ENCODE results near the gene ESPL1. TPM values are rescaled to one million over a fixed set of nuclear protein-coding genes. Genes with fewer than 3 reads are reported as not detected.

The ESPL1 gene
- polyA plus RNA-seq, 1 donor (not counting 4 experiments of a cell fraction or from before 2014, with no cell fraction given): 3.7 TPM

- Histone ChIP-seq H3K4me3 (ENCODE audit: control insufficient read depth in 2 of 3, extremely low read depth in 1 of 3, insufficient read depth in 2 of 3, low read depth in 1 of 3, low read length in 3 of 3) (no peak overlapping the region), H3K4me1 (ENCODE audit: control insufficient read depth, extremely low read depth, insufficient read depth, low read length) (no peaks in the 10 kb centered on the region), H3K27me3 (ENCODE audit: control insufficient read depth, extremely low read depth, insufficient read depth, low read length) (peaks cover 23% of the 10 kb centered on the region), H3K4me2 (ENCODE audit: control insufficient read depth, extremely low read depth, insufficient read depth, low read depth, low read length) (no peak overlapping the region), H2AFZ (ENCODE audit: control insufficient read depth, low read length) (no peak overlapping the region), H3K79me2 (ENCODE audit: control insufficient read depth, insufficient read depth, low read length) (no peaks in the 10 kb centered on the region), H4K20me1 (ENCODE audit: control insufficient read depth, extremely low read depth, insufficient read depth, low read length) (no peaks in the 10 kb centered on the region), H3K9ac (ENCODE audit: control insufficient read depth, extremely low read depth, insufficient read depth, low read length) (no peak overlapping the region), H3K27ac (ENCODE audit: control insufficient read depth, insufficient read depth, low read length) (no peak overlapping the region), H3K9me3 (ENCODE audit: control insufficient read depth, low read depth, low read length) (no peaks in the 10 kb centered on the region), H3K9me1 (ENCODE audit: control insufficient read depth, extremely low read depth, insufficient read depth, low read length) (no peaks in the 10 kb centered on the region), H3K36me3 (ENCODE audit: control insufficient read depth in 2 of 2, extremely low read depth in 1 of 2, insufficient read depth in 2 of 2, low read length in 2 of 2) (no peaks in the 10 kb centered on the region)
- TF ChIP-seq EZH2 (IDR thresholded peaks at IDR 0.05; ENCODE audit: low read length): no peak
- TF ChIP-seq CTCF (optimal IDR thresholded peaks at IDR 0.05 in 1 of 3, IDR thresholded peaks at IDR 0.05 in 1 of 3, conservative IDR thresholded peaks at IDR 0.05 in 1 of 3; ENCODE audit: extremely low read depth in 1 of 3, insufficient read depth in 2 of 3, low read length in 3 of 3): no peak
- DNase-seq (ENCODE audit: low read depth, low spot score): no peak
- dilution Hi-C loops (cut with MboI; ENCODE audit: extremely low pct_ligation_motif_present, low sequenced_read_pairs): no loop called here
- FAIRE-seq: no peak
These were observed 64.6 kb downstream of the ESPL1 start for GRCh38 chr12:53332744-53333143.

GRCh38 chr12:53333289-53333688, 65.2 kb downstream of the ESPL1 start:
- peaks cover 28% of the 10 kb centered on the region for H3K27me3 ChIP-seq (ENCODE audit: control insufficient read depth, extremely low read depth, insufficient read depth, low read length)
- dilution Hi-C loops (cut with MboI; ENCODE audit: extremely low pct_ligation_motif_present, low sequenced_read_pairs): no loop called here
- H3K4me1 ChIP-seq (ENCODE audit: control insufficient read depth, extremely low read depth, insufficient read depth, low read length): no peaks in the 10 kb centered on the region
- FAIRE-seq (no peak), DNase-seq (ENCODE audit: low read depth, low spot score) (no peak)
- no peaks in the 10 kb centered on the region for H3K9me3 ChIP-seq (ENCODE audit: control insufficient read depth, low read depth, low read length)
- H3K4me2 ChIP-seq (ENCODE audit: control insufficient read depth, extremely low read depth, insufficient read depth, low read depth, low read length): no peak overlapping the region
- no peaks in the 10 kb centered on the region for H3K36me3 ChIP-seq (ENCODE audit: control insufficient read depth in 2 of 2, extremely low read depth in 1 of 2, insufficient read depth in 2 of 2, low read length in 2 of 2)
- no peak overlapping the region for H2AFZ ChIP-seq (ENCODE audit: control insufficient read depth, low read length)
- no peak overlapping the region for H3K27ac ChIP-seq (ENCODE audit: control insufficient read depth, insufficient read depth, low read length)
- H4K20me1 ChIP-seq (ENCODE audit: control insufficient read depth, extremely low read depth, insufficient read depth, low read length): no peaks in the 10 kb centered on the region
- H3K9me1 ChIP-seq (ENCODE audit: control insufficient read depth, extremely low read depth, insufficient read depth, low read length): no peaks in the 10 kb centered on the region
- no peak overlapping the region for H3K4me3 ChIP-seq (ENCODE audit: control insufficient read depth in 2 of 3, extremely low read depth in 1 of 3, insufficient read depth in 2 of 3, low read depth in 1 of 3, low read length in 3 of 3)
- H3K79me2 ChIP-seq (ENCODE audit: control insufficient read depth, insufficient read depth, low read length): no peaks in the 10 kb centered on the region
- H3K9ac ChIP-seq (ENCODE audit: control insufficient read depth, extremely low read depth, insufficient read depth, low read length): no peak overlapping the region
- no peak for TF ChIP-seq CTCF (optimal IDR thresholded peaks at IDR 0.05 in 1 of 3, IDR thresholded peaks at IDR 0.05 in 1 of 3, conservative IDR thresholded peaks at IDR 0.05 in 1 of 3; ENCODE audit: extremely low read depth in 1 of 3, insufficient read depth in 2 of 3, low read length in 3 of 3)
